Stromal cell of bone marrow (primary cell): ENCODE data around the gene RSPO3.

Experiments used
- DNase-seq: peaks from one replicate; pipeline ENCODE4 v3.0.0-alpha.2; 2012; ENCODE audit warnings: low read depth

The RSPO3 gene

GRCh38 chr6:127160484-127160883, 42.0 kb downstream of the RSPO3 start:
- no peak for DNase-seq

GRCh38 chr6:127162836-127163235, 44.4 kb downstream of the RSPO3 start:
- DNase-seq: no peak

GRCh38 chr6:127164036-127164435, 45.6 kb downstream of the RSPO3 start:
- no peak for DNase-seq

DNA sequence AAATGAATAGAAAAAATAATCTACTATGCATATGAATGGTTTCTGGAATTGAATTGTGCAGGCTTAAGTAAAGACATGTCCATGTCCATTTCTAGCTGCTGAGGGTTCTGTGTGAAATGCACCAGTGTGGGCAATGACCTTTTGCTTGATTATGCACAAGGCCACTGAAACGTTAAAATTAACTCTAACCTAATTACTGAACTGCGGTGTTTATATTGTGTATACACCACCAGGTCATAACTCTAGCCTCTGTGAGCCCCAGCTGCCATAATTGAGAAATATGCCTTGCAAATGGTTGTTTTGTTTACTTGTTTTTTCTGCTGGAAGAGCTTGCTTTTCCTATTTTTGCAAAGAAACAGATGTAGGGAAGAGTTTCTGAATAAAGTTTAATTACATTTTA, 46.1 kb downstream of the RSPO3 start:
- DNase-seq: no peak

DNA sequence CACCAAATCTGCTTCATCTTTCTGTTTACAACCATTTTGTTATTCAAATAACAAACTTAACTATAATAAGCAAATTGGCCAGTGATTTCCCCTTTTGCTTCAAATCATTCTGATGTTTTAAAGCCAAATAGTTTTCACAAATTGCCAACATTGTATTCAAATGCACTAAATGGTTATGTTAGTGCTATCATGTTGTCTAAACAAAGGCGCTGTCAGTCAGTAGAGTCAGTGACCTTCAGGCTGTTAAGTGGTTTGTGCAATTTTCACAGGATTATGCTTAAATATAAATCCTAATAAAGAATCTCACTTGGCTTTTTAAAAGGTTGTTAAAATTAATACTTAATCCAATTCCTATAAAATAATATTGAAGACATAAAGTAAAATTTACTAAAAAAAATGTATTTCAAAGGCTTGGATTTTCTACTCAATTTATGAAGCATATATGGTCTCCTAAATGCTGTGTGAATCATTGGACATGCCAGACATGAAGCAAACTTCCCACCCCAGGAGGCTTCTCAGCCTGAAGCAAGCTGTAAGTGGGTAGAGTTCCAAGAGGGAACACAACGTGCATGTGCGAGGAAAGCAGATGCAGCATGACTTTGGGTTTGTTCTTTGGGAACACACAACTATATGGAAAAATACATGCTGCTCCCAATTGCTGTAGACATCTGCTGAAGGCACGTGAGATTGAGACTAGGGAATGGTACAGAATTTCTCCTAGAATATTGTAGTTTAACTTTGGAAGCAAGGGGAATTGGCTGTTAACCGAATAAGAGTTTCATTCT, 54.9 kb downstream of the RSPO3 start:
- DNase-seq: no peak

GRCh38 chr6:127176146-127176545, 57.7 kb downstream of the RSPO3 start:
- DNase-seq: no peak

- DNase-seq: peak; percentile 89
Observed at GRCh38 chr6:127177030-127177922, 58.8 kb downstream of the RSPO3 start.

DNA sequence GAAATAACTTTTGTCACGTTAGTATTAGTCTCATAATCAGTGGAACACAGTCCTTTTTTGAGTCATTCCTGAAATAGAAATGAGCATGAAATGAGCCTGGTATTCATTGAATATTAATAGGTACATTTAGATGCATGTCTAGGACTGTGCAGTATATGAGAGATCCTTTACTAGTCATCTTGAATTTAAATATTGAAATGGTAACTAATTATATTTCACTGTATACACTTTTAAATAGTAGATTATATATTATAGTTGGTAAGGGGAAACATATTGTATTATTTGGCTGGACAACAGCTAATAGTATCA, 59.4 kb downstream of the RSPO3 start:
- DNase-seq: no peak

GRCh38 chr6:127178746-127179145, 60.3 kb downstream of the RSPO3 start:
- DNase-seq: no peak

- DNase-seq: no peak
Observed at GRCh38 chr6:127180426-127180825, 62.0 kb downstream of the RSPO3 start.

GRCh38 chr6:127182501-127182900, 64.0 kb downstream of the RSPO3 start:
- peak; percentile 55 for DNase-seq

GRCh38 chr6:127185437-127185995, 67.0 kb downstream of the RSPO3 start:
- no peak for DNase-seq

GRCh38 chr6:127186889-127187288, 68.4 kb downstream of the RSPO3 start:
- DNase-seq: no peak

GRCh38 chr6:127188744-127189143, 70.3 kb downstream of the RSPO3 start:
- no peak for DNase-seq

DNA sequence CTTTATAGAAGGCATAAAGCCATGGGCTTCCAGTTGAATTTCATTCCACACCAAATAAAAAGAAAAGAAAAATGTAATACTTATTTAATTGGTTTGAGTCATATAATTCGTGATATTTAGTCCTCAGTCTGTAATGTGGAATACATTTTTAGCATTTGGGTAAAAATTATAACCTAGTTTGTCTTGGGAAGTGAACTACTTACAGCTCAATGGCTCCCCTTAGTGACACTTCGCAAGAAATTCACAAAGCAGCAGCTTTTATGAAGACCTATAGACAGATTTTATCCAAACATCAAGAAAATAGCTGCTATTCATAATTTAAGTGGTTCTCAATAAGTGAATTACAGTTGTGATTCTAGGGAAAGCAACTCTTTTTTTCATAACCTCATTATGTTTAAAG, 72.1 kb downstream of the RSPO3 start:
- DNase-seq: no peak

- no peak for DNase-seq
Observed at GRCh38 chr6:127191716-127192115, 73.2 kb downstream of the RSPO3 start.

- DNase-seq: peak; percentile 59
Observed at GRCh38 chr6:127192911-127193541, 74.6 kb downstream of the RSPO3 start.

GRCh38 chr6:127195833-127196232, 77.4 kb downstream of the RSPO3 start:
- no peak for DNase-seq

DNA sequence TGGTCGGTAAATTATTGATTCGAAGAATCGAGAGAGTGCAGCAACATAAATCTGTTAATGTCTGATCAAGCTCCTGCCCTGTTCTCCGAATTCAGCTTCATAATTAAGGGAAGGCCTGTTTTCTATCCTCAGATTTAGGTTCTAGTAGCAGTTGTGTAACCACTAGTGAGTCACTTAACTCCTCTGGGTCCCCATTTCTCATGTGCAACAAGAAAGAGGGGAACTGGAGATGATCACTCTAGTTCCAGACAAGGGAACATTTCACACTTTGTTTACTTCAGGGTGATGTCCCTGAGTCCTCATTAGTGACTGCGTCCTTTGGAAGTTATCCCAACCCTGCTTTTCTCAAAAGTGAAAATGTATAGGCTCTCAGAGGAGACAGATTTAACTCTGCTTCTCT, 80.1 kb downstream of the RSPO3 start:
- peak; percentile 74 for DNase-seq

DNA sequence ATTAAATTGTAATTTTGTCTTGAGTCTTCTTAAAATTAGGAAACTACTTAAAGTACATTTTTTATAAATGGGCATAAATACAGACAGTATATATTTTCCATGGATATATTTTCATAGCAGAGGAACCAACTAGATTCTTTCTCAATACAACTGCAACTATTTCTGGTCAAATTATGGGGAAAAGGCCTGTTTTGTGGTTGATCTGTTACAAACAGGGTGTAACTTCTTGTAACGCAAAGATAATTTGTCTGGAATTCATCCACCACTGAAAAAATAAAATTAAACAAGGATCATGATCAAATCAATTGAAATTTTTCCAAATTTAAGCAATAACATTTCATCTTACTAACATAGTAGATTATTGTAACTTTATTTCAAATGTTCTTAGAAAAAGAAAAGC, 81.0 kb downstream of the RSPO3 start:
- DNase-seq: no peak

- DNase-seq: no peak
Observed at GRCh38 chr6:127200114-127200513, 81.6 kb downstream of the RSPO3 start.

GRCh38 chr6:127201321-127201720, 82.8 kb downstream of the RSPO3 start:
- DNase-seq: no peak

DNA sequence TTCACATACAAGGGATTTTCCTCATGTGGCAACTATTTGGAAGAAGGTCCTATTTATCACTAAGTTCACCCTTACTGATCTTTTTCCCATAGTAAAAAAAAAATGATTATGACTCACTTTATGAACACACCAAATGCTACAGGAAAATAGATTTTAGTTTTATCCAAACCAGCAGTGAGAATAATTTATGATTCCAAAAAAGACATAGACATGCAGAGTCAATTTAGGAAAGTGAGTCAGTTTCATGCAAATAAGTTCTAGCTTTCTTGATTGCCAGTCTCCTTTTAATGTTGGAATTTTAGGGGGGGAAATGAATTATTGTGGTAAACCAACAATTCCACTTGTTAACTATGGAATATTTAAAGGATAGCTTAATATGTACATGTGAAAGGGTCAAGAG, 84.2 kb downstream of the RSPO3 start:
- DNase-seq: no peak
